GM21381 (cell line): ENCODE measurements around the gene DUSP10.

Experiments used
- ATAC-seq: cut with Tn5 transposase; IDR thresholded peaks from one replicate; pipeline ENCODE4 v1.9.1; 2021; ENCODE audit warnings: mild to moderate bottlenecking, moderate library complexity; ENCODE audit not compliant: unreplicated experiment

Gene DUSP10

GRCh38 chr1:221655766-221656305 is 86.1 kb downstream of the DUSP10 start:
- ATAC-seq: no peak
